Hematopoietic multipotent progenitor cell (in vitro differentiated cells): Measurements from ENCODE around the gene PKP4. TPM values are rescaled to one million over a fixed set of nuclear protein-coding genes. Genes with fewer than 3 reads are reported as not detected.

Source experiments
- DNase-seq, 3 donors: peaks; one replicate each; pipeline ENCODE4 v3.0.0-alpha.2; 2011 to 2015; ENCODE audit warnings: low read depth in 2 of 3, low spot score in 2 of 3
- total RNA-seq: library from RNA; depleted of rRNA; stranded (reverse); fragments of >200 nt; gene quantifications from one replicate; pipeline ENCODE4 v1.2.3, GENCODE V29; 2012

PKP4 gene
- total RNA-seq, 1 donor: 39.3 TPM

DNA sequence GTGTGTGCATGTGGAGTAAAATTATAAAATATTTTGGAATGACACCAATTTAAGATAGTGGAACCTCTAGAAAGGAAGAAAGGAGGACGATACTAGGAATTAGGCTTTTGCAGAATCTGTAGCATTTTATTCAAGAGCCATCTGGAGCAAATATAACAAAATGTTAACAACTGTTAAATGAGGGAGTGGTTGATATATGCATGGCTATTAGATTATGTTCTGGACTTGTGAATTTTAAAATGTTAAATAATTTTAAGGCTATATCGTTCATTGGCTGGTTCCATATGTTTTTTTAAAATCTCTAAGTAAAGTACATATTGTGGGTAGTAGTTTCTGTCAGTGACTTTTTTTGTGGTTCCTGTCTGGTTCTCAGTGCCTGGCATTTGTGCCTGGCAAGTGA, 123.2 kb downstream of the PKP4 start:
- DNase-seq: no peak

DNA sequence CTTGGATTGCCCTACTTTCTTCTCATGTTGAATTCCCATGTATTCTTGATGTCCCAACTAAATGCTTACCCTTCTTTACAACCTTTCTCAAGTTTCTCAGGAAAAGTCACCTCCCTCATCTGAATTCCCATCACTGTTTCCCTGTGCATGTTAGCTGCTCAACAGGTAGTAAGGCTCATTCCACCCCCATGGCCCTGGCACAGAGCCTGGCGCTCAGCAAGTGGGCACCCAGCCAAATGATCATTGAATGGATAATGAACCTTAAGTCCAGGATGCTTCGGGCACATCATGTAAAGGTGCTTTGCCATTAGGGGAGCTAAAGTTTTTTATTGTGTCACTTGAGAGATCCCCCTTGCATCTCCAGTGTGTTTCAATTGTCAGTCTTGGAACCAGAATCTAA, 124.0 kb downstream of the PKP4 start:
- no peak for DNase-seq

DNA sequence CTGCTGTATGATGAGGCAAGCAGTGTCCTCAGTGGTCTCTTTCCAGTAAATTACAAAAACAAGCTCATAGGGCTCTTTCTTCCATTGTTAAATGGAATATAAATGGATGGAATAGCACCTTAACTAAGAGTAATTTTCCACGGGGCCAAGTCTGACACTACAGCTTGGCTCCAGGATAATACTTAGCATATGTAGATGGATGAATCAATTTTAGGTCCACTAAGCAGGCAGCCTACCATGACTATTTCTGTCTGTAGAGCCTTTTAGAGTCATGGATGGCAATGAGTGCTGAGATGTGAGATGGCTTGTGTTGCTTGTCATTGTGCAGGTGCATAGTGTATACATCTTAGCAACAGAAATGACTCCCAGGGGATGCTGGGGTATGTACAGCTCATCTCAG, 125.9 kb downstream of the PKP4 start:
- DNase-seq: no peak

DNA sequence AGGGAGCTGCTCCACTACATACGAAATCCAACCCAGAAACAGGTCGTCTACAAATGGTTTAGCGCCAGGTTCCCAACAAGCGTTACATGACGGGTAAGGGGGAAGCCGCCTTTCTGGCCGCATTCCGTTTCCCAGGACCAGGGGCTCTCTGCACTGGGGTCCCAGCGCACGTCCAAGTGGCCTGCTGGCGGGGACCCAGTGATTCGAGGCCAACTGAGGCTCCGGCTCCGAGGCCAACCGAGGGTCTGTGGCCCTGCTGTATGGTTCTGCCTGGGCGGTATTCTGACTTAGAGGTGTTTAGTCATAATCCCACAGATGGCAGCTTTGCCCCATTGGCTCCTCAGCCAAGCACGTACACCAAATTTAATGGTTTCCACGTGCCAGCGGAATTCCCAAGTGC, 127.2 kb downstream of the PKP4 start:
- no peak for DNase-seq

DNA sequence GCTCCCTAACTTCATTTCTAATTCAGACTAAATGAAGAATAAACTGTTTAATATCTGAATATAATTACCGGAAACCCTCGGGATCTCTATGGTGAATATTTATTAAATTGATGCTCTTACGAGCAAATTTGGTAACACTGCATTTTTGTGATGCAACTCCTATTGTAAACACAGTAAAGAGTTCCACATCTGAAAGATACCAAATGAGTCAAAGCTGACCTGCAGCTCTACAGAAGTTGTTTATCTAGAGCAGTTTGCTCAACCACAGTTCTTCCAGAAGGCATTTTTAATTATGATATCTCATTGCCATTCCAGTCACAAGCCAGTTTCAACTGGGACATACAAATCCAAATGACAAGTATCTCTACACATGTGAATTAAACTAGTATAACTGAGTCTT, 129.7 kb downstream of the PKP4 start:
- no peak for DNase-seq

DNA sequence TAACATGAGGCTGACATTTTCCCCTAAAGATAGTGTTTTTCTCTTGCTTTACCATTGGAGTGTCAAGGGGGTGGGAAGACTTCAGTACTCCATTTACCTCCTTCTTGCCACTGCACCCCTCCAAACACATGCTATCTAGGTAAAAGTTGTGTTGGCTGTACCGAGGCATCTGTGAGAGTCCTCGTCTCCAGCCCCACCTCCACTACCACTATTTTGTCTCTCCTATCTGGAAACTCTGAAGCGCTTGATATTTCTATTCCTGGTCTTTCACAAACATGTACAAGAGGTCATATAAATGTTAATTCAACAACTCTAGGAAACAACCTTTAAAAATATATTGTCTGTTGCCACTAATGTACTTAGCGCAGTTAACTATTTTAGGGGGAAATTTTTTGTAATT, 132.6 kb downstream of the PKP4 start:
- DNase-seq: no peak

DNA sequence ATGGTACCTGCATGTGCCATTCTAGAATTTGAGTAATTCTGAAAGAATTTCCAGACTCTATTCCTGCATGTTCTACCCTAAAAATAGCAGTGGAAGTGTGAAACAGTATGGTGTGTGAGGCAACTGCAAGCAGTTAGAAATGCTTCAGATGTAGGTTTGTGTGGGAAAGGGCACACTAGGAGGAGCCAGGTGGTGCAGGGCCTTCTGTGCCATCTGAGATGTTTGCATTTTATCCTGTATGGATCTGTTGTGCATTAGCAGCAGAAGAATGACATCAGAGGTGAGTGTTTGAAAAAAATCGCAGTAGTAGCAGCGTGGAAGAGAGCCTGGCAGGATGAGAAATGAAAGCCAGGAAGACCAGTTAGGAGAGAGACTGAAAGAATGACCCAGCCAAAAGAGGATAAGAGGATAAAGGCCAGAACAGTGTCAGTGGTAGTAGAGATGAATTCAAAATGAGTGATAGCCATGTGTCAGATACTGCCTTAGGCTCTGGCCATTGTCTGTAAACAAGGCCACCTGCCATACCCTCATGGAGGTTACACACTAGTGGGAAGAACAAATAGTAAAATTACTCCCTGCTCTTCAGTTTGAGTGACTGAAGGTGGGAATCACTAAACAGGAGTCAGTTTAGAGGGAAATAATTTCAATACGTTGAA, 142.2 kb downstream of the PKP4 start:
- no peak for DNase-seq

DNA sequence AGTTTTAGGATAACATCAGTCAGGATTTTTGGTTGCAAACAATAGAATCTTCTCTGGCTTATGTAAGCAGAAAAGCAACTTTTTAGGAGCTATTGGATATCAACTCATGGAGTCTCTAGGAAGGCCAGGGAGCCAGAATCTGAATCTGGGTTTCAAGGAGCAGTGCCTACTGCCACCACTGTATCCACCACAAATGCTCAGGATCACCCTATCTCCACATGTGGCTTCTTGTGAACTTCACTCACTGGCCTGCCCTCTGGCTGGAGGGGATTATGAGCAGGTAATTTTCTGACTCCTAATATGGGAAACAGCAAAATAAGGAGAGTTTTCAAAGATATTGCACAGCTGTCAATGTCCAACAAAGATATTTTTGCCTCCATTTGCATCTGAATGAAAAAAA, 142.9 kb downstream of the PKP4 start:
- no peak for DNase-seq

DNA sequence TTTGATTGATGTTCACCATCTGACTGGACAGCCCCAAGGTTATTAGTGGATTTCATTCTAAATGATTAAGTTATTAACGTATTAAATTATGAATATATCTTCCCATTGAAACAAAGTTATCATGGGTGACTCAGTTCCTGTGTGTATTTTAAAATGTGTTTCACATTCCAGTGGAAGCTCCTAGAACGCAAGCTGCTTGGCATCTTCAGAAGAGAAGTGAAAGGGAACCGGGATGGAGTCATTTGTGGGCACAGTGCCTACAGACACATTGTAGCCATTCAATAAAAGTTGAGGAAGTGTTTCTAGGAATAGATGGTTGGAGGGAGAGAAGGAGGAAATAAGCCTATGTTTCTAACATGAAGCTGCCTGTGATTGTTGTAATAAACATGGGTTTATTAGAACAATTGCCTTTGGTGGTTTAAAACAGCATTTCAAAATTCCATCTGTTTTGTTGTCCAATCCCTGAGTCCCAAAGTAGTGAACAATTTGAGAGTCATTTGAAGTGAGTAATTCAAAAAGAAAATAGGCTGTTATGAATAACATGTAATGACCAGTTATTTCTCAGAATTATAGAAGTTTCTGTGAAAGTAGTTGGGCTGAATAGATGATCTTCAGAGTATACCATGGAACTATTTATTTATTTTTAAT, 143.5 kb downstream of the PKP4 start:
- DNase-seq: no peak

DNA sequence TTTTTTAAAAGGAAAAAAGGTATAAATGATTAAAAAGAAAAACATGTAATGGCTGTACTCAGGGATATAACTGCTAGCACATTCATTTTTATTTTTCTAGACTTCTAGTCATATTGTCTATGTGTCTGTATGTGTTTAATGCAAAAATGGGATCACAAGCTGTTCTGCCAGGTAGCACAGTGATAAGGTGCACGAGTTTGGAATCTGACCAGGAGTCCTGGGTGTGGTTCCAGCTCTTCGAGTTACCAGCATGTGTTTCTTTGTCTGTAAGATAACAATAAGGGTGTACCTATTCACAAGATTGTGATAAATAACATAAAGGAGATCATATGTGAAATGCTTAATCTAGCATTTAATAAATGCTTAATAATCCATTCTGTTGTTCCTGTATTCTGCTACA, 145.3 kb downstream of the PKP4 start:
- DNase-seq: no peak

DNA sequence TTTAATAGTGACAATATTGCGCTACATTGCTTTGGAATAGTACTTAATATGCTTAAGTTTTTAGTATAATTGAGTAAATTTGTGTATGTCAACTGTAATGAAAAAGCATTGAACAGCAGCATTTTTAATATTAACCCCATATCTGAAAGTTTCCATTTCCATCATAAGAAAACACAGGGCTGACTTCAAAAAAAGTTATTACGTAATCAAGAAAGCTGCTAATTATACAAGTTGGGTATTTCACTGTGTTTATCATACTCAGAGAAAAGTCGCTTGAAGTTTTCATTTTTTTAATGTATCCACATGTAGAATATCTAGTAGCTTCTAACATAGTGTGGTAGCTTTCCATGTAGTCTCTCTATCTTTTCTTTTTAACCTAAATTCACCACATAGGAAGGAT, 146.5 kb downstream of the PKP4 start:
- no peak for DNase-seq

DNA sequence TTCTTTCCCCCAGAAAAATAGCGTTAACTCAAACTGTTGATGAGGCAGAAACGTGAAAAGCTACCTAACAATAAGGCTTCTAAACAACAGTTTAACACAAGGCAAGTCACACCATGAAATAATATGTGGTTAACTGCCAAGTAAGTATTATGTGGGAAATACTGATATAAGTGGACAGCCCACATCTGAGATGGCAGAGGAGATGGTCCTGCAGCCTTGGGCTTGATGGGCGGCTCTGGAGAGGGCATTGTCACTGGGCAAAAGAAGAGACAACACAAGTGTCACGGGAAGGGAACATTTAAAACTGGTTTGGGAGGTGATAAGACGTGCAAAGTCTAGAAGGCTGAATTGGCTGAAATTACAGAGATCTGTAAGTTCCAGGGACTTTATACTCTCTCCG, 147.2 kb downstream of the PKP4 start:
- no peak for DNase-seq

DNA sequence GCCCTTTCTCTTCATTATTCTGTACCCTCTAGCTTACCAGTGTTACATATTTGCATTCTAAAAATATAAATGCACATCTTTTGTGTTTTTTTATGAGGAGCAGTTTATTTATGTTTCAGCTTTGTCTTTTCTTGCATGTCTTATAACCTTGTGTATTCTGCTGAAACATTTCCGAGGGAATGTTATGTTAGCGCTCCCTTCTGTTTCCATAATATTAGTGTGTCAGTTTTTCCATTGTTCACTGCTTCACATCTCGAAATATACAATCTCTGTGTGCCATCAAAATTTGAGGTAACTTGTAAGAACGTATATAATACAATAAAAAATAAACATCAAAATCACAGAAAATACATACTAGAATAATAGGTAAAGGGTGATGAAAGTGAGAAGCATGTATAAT, 153.3 kb downstream of the PKP4 start:
- DNase-seq: no peak

DNA sequence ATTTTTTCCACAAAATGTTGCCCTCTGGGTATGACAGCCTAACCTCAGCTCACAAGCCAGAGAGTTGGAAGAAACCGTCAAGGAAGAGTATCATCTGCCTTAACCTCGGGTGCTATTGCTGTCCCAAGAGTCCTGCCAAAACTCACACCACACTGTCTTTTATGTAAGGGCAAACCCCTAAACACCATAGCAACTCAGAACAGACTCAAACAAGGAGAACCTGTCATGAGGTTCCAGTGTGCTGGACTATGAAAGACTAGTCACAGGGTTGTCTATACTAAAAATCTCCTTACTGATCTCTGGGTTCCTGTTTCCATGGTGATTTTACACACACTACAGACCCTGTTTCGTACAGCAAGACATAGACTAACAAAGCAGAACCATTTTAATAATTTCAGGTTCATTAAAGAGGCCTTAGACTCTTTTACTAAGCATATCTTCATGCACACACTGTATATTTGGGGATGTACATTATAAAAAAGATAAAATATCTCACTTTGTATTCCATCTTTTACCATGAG, 159.8 kb downstream of the PKP4 start:
- DNase-seq: no peak

DNA sequence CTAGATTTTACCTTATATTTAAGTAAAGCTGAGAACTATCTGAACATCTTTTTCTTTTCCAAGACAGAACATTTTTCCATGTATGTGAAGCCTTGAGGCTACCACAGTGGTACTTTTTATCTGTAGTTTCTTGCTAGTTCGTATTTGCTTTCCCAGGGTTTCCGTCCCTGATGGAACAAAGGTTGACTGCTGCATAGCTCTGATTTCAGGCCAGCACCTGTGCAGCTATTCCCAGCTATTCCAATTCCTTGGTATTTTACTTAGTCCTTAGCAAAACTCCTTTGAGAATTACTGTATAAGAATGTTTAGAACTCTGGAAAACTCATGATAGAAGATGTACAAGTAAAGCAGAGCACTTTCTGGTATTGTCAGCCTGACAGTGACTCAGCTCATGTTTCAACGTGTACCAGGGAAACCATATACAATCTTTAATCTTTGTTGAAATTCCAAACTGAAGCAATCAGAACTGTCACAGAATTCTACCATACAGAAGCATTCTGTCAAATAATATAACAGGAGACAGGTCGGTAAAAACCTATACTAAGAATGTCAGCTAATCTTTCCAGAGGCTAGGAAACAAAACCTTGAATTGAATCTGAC, 162.2 kb downstream of the PKP4 start:
- DNase-seq: no peak

DNA sequence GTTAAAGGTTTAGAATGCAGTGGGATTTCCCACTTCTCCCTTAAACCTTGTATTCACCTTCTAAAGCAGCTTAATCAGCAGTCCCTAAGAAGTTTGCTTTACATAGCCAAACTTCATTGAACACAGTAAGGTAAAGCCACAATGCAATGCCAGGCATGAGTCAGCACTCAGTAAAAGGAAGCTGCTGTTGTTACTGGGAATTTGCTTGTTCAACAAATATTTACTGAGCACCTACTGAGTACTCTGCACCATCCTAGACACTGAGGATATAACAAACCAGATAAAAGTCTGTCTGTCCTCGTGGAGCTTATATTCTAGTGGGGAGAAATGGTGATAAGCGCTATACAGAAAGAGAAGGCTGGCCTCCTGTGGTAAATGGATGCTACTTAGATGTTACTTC, 162.7 kb downstream of the PKP4 start:
- peak in 2 of 3 donors; percentile 22 to 41 for DNase-seq

DNA sequence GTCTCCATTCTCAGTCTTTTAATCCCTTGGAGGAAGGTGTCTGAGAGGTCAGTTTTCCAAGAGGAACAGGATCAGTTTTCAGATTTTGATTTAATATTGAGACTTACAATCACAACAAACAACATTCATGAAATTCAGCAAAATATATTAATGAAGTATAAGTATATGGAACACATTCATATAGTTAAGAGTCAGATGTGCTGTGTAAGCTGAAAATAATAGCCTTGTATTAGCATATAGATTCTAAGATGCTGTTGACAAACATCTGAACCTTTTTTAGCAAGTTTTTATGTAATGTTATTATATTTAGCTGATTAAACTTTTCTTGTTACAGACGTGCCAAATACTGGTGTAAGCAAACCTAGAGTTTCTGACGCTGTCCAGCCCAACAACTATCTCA, 163.9 kb downstream of the PKP4 start:
- DNase-seq: no peak

DNA sequence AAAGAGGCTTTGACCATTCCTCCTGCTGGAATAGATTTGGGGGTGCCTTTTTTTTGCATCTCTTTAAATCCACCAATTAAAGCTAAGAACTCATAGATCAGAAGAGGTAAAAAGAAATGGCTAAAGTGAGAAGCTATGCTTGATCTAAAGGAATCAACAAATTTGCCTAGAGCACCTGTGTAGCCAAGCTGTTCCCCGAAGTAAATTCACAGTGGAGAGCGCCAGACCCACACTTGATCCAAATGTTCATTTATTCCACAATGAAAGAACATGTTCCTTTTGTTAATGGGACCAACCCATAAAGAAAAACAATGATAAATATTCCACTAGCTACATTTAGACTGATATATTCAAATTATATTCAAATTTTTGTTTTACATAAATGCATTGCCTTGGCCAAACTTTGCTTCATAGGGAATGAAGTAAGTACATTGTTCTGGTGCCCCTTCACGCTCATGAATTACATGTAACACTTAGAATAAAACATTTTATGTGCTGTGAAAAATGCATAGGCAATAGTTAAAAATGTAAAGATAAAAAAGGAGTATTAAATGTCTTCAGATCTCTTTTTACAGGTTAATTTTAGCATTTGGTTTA, 167.4 kb downstream of the PKP4 start:
- DNase-seq: no peak

DNA sequence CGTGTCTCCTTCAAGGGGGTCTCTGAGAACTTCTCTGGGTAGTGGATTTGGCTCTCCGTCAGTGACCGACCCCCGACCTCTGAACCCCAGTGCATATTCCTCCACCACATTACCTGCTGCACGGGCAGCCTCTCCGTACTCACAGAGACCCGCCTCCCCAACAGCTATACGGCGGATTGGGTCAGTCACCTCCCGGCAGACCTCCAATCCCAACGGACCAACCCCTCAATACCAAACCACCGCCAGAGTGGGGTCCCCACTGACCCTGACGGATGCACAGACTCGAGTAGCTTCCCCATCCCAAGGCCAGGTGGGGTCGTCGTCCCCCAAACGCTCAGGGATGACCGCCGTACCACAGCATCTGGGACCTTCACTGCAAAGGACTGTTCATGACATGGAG, 168.2 kb downstream of the PKP4 start:
- no peak for DNase-seq

DNA sequence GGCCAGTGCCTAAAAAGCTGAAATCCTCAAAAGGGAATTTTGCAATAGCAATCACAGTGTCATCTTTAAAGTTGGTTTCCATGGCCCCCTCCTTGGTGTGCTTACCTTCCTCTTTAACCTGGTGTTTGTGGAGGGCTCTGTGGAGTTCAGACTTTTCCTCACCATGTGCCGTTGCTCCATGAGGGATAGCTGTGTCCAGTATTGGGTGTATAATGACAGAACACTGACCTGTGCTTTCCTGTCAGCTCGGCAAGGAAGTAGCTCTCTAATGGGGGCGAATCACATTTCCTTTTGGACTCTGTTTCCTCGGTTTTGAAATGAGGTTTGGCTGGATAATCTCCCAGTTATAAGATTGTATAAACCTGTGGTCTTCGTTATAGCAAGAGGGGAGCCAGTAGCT, 172.4 kb downstream of the PKP4 start:
- no peak for DNase-seq

DNA sequence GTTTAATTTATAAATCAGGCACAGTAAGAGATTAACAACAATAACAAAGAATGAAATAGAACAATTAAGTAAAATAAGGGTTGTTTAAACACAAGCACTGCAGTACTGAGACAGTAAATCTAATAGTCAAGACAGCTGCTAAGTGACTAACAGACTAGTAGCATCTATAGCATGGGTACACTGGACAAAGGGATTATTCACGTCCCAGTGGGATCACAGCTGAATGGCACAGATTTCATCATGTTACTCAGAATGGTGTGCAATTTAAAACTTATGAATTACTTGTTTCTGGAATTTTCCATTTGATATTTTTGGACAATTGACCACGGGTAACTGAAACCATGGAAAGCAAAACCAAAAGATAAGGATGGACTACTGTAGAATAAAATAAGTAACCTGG, 176.5 kb downstream of the PKP4 start:
- no peak for DNase-seq

DNA sequence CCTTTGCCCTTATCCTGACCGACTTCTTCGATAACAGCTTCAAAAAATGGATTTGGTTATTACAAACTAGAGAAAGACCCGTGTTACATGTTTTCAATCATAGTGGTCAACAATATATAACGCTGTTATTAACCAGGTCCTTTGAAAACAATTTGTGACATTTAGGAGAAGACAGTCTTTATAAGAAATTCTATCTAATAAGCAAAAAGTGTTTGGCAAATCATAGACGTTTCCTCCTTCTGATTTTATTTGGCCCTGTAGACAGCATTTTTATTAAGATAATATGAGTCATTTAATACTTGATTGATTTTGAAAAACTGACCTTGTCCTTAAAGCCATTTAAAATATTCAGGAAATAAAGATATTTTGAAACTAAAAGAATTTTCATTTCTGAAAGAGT, 177.9 kb downstream of the PKP4 start:
- no peak for DNase-seq
